ENCODE measurements around the gene TNFSF13.

Gene TNFSF13, protein sequence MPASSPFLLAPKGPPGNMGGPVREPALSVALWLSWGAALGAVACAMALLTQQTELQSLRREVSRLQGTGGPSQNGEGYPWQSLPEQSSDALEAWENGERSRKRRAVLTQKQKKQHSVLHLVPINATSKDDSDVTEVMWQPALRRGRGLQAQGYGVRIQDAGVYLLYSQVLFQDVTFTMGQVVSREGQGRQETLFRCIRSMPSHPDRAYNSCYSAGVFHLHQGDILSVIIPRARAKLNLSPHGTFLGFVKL

DNA sequence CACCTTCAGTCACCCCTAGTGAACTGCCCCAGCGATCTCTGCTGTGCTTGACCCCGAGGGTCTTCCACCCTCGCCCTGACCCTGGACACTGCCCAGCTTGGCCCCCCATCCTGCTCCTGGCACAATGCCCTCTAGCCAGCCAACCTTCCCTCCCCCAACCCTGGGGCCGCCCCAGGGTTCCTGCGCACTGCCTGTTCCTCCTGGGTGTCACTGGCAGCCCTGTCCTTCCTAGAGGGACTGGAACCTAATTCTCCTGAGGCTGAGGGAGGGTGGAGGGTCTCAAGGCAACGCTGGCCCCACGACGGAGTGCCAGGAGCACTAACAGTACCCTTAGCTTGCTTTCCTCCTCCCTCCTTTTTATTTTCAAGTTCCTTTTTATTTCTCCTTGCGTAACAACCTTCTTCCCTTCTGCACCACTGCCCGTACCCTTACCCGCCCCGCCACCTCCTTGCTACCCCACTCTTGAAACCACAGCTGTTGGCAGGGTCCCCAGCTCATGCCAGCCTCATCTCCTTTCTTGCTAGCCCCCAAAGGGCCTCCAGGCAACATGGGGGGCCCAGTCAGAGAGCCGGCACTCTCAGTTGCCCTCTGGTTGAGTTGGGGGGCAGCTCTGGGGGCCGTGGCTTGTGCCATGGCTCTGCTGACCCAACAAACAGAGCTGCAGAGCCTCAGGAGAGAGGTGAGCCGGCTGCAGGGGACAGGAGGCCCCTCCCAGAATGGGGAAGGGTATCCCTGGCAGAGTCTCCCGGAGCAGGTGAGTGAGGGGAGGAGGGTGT is at the start of gene TNFSF13:
Gene TNFSF13, plus strand, starts transcription at position 207 of the 776 bp plus-strand sequence. Its CDS starts 290 bp downstream, at position 497.
- no peak for DNase-seq

DNA sequence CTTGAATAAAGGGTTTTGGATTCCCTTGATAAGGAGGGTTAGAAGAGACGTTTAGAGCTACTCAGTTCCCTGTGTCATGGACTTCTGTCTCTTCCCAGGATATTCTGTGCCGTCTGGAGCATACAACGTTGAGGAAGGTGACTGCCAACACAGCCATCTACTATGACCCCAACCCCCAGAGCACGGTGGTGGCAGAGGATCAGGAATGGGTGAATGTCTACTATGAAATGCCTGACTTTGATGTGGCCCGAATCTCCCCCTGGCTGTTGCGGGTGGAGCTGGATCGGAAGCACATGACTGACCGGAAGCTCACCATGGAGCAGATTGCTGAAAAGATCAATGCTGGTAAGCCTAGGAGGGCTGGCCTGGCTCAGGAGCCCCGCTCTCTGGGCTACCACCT is 49.7 kb upstream of the TNFSF13 start:
- DNase-seq: no peak

DNA sequence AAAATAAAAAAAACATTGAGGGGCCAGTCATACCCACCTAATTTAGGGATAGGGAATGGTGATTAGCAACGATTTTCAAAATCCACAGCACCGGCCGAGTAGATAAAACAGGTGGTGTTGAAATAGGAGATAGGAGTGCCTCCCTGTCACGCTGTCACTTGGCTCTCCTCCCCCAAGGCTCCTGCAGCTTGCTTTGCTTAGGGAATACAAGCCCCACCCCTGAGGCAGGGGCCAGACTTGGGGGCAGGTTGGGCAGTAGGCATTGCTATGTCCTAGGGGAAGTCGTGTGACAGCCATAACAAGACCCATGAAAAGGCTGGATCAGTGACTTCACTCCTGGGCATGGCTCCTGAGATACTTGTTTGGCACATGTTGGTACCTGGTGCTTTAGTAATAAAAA is 48.6 kb upstream of the TNFSF13 start:
- DNase-seq: no peak

DNA sequence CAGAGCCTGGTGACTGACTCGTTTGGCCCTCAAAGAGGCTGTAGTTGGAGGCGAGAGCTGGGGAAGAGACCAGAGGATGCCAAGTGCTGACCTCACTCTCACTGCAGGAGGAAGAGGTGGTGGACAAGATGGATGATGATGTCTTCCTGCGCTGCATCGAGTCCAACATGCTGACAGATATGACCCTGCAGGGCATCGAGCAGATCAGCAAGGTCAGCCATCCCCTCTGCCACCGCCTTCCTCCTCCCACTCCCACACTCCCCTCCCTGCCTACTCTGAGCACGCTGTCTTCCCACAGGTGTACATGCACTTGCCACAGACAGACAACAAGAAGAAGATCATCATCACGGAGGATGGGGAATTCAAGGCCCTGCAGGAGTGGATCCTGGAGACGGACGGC is 47.4 kb upstream of the TNFSF13 start:
- no peak for DNase-seq

DNA sequence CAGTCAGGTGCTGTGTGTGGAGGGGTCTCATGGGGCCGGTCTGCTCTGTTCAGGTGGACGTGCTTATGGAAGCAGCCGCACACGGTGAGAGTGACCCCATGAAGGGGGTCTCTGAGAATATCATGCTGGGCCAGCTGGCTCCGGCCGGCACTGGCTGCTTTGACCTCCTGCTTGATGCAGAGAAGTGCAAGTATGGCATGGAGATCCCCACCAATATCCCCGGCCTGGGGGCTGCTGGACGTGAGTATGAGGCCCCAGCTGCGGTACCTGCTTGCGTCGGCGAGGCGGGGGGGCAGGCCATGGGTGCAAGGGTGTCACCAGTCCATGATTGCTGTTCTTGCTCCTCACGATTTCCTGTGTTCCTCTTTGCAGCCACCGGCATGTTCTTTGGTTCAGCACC is 46.4 kb upstream of the TNFSF13 start:
- DNase-seq: no peak

DNA sequence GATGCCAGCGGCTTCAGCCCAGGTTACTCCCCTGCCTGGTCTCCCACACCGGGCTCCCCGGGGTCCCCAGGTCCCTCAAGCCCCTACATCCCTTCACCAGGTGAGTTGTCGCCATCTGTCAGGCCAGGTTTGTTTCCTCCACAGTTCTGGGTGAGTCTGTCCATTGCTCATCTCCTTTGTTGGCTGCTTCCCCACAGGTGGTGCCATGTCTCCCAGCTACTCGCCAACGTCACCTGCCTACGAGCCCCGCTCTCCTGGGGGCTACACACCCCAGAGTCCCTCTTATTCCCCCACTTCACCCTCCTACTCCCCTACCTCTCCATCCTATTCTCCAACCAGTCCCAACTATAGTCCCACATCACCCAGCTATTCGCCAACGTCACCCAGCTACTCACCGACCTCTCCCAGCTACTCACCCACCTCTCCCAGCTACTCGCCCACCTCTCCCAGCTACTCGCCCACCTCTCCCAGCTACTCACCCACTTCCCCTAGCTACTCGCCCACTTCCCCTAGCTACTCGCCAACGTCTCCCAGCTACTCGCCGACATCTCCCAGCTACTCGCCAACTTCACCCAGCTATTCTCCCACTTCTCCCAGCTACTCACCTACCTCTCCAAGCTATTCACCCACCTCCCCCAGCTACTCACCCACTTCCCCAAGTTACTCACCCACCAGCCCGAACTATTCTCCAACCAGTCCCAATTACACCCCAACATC is 45.6 kb upstream of the TNFSF13 start:
- no peak for DNase-seq

DNA sequence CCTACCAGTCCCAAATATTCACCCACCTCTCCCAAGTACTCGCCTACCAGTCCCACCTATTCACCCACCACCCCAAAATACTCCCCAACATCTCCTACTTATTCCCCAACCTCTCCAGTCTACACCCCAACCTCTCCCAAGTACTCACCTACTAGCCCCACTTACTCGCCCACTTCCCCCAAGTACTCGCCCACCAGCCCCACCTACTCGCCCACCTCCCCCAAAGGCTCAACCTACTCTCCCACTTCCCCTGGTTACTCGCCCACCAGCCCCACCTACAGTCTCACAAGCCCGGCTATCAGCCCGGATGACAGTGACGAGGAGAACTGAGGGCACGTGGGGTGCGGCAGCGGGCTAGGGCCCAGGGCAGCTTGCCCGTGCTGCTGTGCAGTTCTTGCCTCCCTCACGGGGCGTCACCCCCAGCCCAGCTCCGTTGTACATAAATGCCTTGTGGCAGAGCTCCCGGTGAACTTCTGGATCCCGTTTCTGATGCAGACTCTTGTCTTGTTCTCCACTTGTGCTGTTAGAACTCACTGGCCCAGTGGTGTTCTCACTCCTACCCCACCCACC is 44.6 kb upstream of the TNFSF13 start:
- DNase-seq: no peak

DNA sequence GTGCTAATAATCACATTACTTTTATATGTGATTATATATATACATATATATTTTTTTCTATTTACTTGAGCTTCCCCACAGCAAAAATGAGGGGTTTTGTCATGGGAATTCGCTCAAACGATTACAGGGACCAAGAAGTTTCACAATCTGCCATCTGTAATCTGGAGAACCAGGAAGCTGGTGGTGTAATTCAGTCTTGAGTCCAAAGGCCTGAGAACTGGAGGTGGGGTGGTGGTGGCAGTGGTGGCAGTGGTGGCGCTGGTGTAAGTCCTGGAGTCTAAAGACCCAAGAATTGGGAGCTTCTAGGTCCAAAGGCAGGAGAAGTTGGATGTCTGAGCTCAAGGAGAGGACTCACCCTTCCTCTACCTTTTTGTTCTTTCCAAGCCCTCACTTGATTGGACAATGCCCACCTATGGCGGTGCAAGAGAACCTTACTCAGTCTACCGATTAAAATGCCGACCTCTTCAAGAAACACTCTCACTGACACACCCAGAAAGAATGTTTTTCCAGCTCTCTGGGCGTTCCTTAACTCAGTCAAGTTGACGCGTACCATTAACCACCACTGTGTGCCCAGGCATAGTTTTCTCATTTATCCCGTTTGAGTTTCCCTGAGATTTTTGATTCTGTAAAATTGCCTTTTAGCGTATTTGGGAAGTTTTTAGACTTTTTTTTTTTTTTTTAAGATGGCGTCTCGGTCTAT is 42.5 kb upstream of the TNFSF13 start:
- DNase-seq: no peak

DNA sequence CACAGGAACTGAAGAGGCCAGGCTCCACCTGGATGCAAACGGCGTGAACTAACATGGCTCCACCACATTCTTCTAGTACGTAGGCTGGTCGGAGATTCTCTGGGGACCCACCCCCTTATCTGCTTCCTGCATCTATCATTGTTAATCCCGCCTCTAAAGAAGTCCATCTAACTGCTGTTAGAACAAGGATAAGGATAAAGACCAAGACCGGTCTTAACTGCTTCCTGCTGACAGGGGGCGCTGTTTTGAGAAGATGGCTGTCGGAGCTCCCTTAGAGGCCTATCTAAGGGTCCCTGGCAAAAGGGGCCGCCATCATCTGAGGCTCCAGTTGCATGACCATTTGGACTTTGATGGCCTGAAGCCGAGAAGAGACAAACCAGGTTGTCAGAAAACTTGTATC is 35.5 kb upstream of the TNFSF13 start:
- peak; percentile 55 to 67 for DNase-seq

DNA sequence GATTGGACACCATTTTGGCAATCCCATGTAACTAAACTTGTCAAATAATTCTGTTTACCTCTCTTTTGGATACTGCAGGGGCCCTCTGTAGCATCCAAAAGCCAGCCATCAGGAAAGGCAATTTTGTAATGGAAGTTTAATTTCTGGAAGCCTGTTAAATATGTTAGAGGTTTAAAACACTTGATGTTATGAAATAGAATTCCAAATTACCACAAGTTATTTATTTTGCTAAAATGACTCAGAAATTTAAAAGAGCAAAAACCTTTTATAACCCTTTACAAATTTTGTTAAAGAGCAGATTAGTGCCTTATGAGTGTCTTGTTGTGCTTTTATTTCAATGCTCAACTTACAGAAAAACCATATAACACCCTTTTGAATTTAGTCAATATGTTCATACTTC is 29.7 kb upstream of the TNFSF13 start:
- DNase-seq: no peak

DNA sequence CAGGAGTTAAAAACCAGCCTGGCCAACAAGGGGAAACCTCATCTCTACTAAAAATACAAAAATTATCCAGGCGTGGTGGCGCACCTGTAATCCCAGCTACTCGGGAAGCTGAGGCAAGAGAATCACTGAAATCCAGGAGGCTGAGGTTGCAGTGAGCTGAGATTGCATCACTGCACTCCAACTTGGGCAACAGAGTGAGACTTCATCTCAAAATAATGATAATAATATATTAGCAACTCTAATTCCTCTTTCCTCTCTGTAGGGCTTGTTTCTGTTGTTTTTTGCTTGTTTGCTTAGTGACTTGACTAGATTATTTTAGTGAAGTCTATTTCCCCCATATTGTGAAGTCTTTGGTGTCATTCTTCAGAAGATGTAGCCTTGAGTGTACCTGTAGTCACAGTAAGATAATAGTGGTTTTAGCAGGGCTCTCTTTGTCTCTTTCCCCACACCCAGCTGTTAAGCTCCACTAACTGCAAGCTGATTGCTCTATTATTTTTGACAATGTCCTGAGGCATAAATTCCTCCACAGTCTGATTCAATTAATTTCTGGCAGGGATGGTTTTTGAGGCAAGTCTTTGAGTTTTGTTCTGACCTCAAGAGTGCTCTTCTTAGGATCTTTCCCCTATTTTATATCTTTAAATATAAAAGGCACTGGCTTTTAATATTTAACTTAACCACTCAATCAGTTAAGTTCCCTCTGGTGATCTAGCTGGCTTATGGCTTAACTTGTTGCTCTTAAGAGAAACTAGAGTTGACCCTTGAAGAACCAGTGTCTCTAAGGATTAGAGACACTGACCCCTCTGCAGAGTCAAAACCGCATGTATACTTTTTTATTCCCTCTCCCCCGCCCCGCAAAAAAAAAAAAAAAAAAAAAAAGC is 28.3 kb upstream of the TNFSF13 start:
- no peak for DNase-seq

DNA sequence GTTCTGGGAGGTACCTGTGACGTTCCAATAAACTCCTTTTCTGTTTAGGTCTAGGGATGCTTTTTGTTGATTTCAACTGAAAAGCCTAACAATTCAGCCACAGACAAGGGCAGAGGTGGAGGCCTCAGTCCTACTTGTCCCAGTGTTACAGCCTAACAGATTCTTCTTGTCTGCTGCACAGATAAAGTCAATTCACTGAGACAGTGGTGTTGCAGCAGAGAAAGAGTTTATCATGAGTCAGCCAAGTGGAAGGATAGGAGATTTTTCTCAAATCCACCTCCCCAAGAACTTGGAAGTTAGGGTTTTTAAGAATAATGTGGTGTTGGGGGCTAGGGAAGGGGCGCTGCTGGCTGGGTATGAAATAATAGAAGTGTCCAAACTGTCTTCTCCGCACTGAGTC is 20.5 kb upstream of the TNFSF13 start:
- DNase-seq: no peak

DNA sequence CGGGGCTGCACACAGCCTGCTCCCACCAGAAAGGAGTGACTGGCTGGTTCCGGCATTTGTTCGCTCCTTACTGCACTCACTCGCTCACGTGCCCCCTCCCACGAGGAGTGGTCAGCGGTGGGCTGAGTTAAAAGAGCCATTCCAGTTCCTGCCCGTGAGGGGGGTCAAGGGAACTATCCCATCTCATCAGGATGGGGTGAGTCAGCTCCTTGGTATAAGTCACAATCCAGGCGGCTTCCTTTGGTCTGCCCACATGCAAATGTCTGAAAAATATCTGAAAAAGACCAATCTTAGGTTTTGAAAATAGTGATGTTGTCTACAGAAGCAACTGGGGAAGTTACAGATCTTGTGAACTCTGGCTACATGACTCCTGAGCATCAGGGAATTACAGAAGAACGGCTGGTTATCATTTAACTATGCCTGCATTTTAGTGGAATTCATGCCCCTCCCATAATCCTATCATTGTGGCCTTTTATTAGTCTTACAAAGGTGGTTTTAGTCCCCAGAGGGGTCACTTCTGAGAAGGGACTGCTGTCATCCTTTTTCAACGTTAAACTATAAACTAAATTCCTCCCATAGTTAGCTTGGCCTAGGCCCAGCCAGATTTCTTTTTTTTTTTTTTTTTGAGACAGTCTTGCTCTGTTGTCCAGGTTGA is 19.5 kb upstream of the TNFSF13 start:
- no peak for DNase-seq

DNA sequence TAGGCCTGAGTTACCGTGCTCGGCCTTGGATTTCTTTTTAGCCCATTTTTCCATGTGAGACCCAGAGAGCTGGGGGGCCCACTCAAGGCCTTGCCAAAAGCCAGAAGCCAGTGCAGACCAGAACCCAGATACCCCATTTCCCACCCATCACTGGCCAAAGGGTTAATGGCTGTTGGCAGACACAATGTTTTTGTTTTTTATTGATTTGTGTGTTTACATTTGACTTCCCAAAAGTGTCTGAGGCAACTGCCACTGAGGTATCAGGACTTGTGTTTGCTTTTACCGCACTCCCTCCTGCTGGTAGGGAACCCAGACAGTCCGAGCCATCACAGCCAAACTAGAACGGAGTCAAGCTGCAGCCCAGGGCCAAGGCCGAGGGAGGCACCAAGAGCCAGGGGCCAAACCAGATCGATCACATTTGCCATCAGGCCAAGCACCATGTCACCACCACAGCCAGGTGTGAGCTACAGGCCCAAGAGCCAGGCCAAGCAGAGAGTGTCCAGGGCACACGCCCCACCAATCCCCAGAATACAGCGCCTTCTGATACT is 17.4 kb upstream of the TNFSF13 start:
- no peak for DNase-seq

DNA sequence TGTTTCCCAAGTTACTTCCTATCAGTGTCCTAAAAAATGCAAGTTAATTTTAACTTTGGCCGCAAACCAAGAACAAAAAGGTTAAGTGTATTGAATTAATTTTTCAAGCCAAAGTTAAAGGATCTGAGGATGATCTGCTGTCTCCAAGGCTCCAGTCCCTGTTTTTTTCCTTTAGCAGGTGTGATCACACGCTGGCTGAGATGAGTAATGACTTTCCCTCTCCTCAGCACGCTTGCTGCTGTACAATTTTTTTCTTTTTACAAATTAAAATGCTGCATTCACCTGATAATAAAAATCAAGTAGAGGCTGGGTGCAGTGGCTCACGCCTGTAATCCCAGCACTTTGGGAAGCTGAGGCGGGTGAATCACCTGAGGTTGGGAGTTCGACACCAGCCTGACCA is 13.6 kb upstream of the TNFSF13 start:
- DNase-seq: no peak

DNA sequence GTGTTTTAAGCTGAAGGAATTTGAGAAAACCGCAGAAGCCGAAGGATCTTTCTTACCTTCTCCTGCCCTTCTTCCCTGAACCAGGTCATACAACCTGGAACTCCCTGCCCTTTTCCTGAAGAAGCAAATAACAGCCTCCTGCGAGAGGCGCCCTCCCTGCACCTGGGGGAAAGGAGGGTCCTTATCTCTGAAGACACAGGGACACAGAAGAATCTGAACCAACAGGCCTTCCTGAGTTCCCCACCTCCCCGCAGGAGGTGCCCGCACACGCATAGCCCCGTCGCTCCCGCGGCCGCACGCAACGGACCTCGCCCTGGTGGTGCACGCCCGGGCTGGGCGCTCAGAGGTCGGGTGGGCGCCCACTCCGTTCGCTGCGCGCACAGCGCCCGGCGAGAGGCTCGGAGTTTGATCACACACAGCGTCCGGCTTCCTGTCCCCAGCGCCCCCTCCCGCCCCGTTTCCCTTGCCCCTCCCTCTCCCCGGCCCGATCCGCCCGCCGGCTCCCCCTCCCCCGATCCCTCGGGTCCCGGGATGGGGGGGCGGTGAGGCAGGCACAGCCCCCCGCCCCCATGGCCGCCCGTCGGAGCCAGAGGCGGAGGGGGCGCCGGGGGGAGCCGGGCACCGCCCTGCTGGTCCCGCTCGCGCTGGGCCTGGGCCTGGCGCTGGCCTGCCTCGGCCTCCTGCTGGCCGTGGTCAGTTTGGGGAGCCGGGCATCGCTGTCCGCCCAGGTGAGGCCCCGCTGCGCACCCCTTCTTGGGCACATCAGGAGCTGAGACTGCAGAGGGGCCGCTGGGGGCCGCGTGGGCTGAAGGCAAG is 9.8 kb upstream of the TNFSF13 start, which contains the start of gene TNFSF12:
Gene TNFSF12, plus strand, starts transcription at position 474 of the 816 bp plus-strand sequence. Its CDS starts 96 bp downstream, at position 570.
- peak; percentile 41 to 61 for DNase-seq

DNA sequence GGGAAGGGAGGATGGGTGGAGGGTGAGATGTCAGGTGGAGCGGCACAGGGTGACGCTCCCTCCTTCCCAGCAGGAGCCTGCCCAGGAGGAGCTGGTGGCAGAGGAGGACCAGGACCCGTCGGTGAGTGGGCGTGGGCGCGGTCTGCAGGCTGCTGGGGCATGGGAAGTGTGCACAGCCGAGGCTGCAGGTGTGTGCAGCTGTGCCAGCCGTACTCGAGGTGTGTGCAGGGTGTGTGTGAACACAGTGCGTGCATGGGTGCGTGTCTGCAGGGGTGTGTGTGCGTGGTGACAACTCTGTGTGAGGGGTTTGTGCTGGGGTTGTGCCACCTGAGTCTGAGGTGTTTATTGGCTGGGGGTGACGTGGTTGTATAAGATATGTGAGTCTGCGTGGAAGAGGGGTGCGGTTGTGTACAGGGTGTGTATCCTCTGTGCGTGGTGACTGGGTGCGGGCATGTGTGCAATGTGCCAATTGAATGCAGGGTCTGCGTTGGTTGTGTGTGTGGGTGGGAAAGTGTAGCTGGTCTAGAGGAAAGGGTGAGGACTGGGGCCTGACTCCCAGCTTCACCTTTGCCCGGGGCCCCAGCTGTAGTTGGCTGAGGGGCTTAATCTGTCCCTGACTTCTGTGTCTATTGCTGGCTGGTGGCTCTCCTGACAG is 9.0 kb upstream of the TNFSF13 start:
- peak; percentile 39 to 47 for DNase-seq

DNA sequence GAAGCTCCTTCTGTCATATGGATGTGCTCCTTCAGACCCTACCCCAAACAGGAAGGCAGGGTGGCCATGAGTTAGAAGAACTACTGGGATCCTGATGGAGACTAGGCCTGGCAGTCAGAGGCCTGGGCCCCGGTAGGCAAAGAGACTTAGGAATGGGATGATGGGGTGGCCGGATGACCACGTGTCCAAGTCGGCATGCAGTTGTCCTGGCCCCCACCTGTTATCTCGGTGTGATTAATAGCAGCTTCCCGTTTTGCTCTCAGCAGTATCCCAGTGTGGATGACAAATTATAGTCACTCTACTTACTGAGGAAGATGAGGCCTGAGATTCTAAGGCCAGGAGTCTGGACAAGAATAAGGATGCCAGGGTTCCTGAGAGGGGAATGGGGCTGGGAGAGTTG is 8.2 kb upstream of the TNFSF13 start:
- no peak for DNase-seq

DNA sequence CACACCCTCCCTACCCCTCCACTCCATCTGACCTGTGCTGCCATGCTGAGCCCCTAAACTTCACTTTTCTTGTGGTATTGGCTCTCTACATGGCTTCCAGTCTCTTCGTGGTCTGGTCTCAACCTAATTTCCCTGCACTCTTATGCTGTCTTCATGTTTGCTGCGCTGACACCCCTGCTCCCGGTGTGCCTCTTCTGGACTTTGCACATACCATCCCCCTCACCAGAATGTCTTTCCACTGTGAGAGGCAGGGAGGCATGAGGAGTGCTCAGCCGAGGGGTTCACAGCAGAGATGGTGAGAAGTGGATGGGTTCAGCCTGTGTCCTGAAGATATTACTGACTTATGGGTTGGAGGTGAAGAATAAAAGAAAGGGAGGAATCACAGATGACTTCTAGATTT is 7.2 kb upstream of the TNFSF13 start:
- no peak for DNase-seq

All from CD4-positive, alpha-beta T cell treated with Interleukin-4 for 1 hour (primary cell).